Liver (tissue), 9 donors: Measurements from ENCODE around the gene UBASH3A. TPM values are rescaled to one million over a fixed set of nuclear protein-coding genes. Genes with fewer than 3 reads are reported as not detected.
A peak's percentile ranks its signal among the peaks of the same experiment; 100 is the strongest.

ENCODE experiments used
- DNase-seq: peaks from one replicate; pipeline ENCODE4 v3.0.0-alpha.2; 2017; ENCODE audit warnings: low spot score
- H3K27ac ChIP-seq, 2 donors: one replicate each; pipeline ENCODE4 v1.7.0; 2013; ENCODE audit warnings: inconsistent platforms in 2 of 2, low read length in 2 of 2, control low read depth in 1 of 2, low read depth in 1 of 2, mild to moderate bottlenecking in 1 of 2
- H3K27me3 ChIP-seq, 4 donors: one replicate each; pipeline versions ENCODE4 v1.6.1 to v1.7.0; 2013; ENCODE audit warnings: low read length in 3 of 4, inconsistent platforms in 1 of 4, mild to moderate bottlenecking in 1 of 4, moderate library complexity in 1 of 4; ENCODE audit not compliant: control insufficient read depth in 4 of 4, insufficient read depth in 4 of 4
- H3K36me3 ChIP-seq, 4 donors: one replicate each; pipeline versions ENCODE4 v1.6.1 to v1.7.0; 2013; ENCODE audit warnings: low read length in 3 of 4, mild to moderate bottlenecking in 3 of 4, low read depth in 1 of 4, moderate library complexity in 1 of 4; ENCODE audit not compliant: control insufficient read depth in 4 of 4, insufficient read depth in 3 of 4
- H3K4me1 ChIP-seq, 4 donors: one replicate each; pipeline versions ENCODE4 v1.6.1 to v1.7.0; 2013; ENCODE audit warnings: low read length in 3 of 4, mild to moderate bottlenecking in 3 of 4, moderate library complexity in 1 of 4; ENCODE audit not compliant: control insufficient read depth in 4 of 4, insufficient read depth in 4 of 4
- H3K4me3 ChIP-seq, 3 donors: one replicate each; pipeline versions ENCODE4 v1.6.1 to v1.7.0; 2013; ENCODE audit warnings: low read length in 3 of 3, control low read depth in 1 of 3, low read depth in 1 of 3, mild to moderate bottlenecking in 1 of 3
- H3K9ac ChIP-seq, 2 donors: one replicate each; pipeline ENCODE4 v1.7.0; 2013; ENCODE audit warnings: low read length in 2 of 2, mild to moderate bottlenecking in 2 of 2, moderate library complexity in 2 of 2, control low read depth in 1 of 2, low read depth in 1 of 2
- H3K9me3 ChIP-seq, 4 donors: one replicate each; pipeline versions ENCODE4 v1.6.1 to v1.7.0; 2013; ENCODE audit warnings: low read length in 3 of 4; ENCODE audit not compliant: control insufficient read depth in 4 of 4
- ATF3 ChIP-seq: IDR thresholded peaks from 2 replicates; pipeline ENCODE4 v1.6.1; 2016; ENCODE audit warnings: antibody characterized with exemption
- CTCF ChIP-seq: fragments of 150-350 bp; IDR thresholded peaks from 2 replicates; pipeline ENCODE4 v1.5.1; 2017; ENCODE audit warnings: improper control_type of control experiment, low read depth, low read length; ENCODE audit not compliant: missing input control
- EGR1 ChIP-seq, 2 donors: IDR thresholded peaks; 2 replicates each; pipeline ENCODE4 v1.6.1; 2016 to 2018; ENCODE audit warnings: antibody characterized with exemption in 2 of 2, low read depth in 2 of 2
- FOXA1 ChIP-seq: IDR thresholded peaks from 2 replicates; pipeline ENCODE4 v1.6.1; 2016; ENCODE audit warnings: antibody characterized with exemption
- FOXA2 ChIP-seq: IDR thresholded peaks from 2 replicates; pipeline ENCODE4 v1.6.1; 2016; ENCODE audit warnings: antibody characterized with exemption
- GABPA ChIP-seq, 2 donors: IDR thresholded peaks in 1 of 2; conservative IDR thresholded peaks in 1 of 2; 2 replicates each; pipeline ENCODE4 v1.6.1; 2016; ENCODE audit warnings: antibody characterized with exemption in 2 of 2, mild to moderate bottlenecking in 1 of 2, moderate library complexity in 1 of 2
- HNF4A ChIP-seq, 2 donors: conservative IDR thresholded peaks; 2 replicates each; pipeline ENCODE4 v1.6.1; 2016; ENCODE audit warnings: antibody characterized with exemption in 2 of 2, mild to moderate bottlenecking in 2 of 2
- HNF4G ChIP-seq: IDR thresholded peaks from 2 replicates; pipeline ENCODE4 v1.6.1; 2016; ENCODE audit warnings: antibody characterized with exemption
- JUND ChIP-seq, 2 donors: IDR thresholded peaks; 2 replicates each; pipeline ENCODE4 v1.6.1; 2016; ENCODE audit warnings: antibody characterized with exemption in 2 of 2
- MAX ChIP-seq: IDR thresholded peaks from 2 replicates; pipeline ENCODE4 v1.6.1; 2016; ENCODE audit warnings: antibody characterized with exemption
- NR2F2 ChIP-seq: IDR thresholded peaks from 2 replicates; pipeline ENCODE4 v1.6.1; 2016; ENCODE audit warnings: antibody characterized with exemption
- RAD21 ChIP-seq, 2 donors: IDR thresholded peaks; 2 replicates each; pipeline ENCODE4 v1.6.1; 2016; ENCODE audit warnings: antibody characterized with exemption in 2 of 2, mild to moderate bottlenecking in 2 of 2
- REST ChIP-seq: IDR thresholded peaks from 2 replicates; pipeline ENCODE4 v1.6.1; 2016; ENCODE audit warnings: antibody characterized with exemption, mild to moderate bottlenecking
- RXRA ChIP-seq, 2 donors: IDR thresholded peaks; 2 replicates each; pipeline ENCODE4 v1.6.1; 2017 to 2018; ENCODE audit warnings: antibody characterized with exemption in 2 of 2, mild to moderate bottlenecking in 1 of 2
- SP1 ChIP-seq: IDR thresholded peaks from 2 replicates; pipeline ENCODE4 v1.6.1; 2018; ENCODE audit warnings: antibody characterized with exemption, mild to moderate bottlenecking
- YY1 ChIP-seq: IDR thresholded peaks from 2 replicates; pipeline ENCODE4 v1.6.1; 2016; ENCODE audit warnings: antibody characterized with exemption, mild to moderate bottlenecking
- WGBS: extraction: QIAGEN DNeasy Blood & Tissue Kit; methylation state at CpG from one replicate; pipeline ENCODE4 v1.1.7; 2013; 5-methylcytosine and 5-hydroxymethylcytosine counted together
- polyA plus RNA-seq, 2 donors: library from polyadenylated mRNA; stranded (reverse) in 1 of 2; unstranded in 1 of 2; fragments of 200-250 nt in 1 of 2; fragments of >200 nt in 1 of 2; fragmentation: Nextera tagmentation in 1 of 2; extraction: Ambion mirVana in 1 of 2; gene quantifications; one replicate each; pipeline versions ENCODE4 v1.2.1 to v1.2.3, GENCODE V29; 2013 to 2015
- total RNA-seq, 2 donors: library from RNA; depleted of rRNA; stranded (reverse); fragments of >200 nt; gene quantifications; one replicate each; pipeline ENCODE4 v1.2.3, GENCODE V29; 2014
- donor health status: healthy.
- donor health status: healthy.
- donor health status: healthy.
- donor health status: healthy.
- donor health status: healthy.

UBASH3A gene
- total and polyA plus RNA-seq, 4 donors, result 0.10 to 0.75 (median 0.45) TPM

- 69% methylated on average over 18 of the region's 18 CpGs for WGBS
- no peaks in the 10 kb centered on the region for H3K9me3 ChIP-seq
- no peaks in the 10 kb centered on the region for H3K36me3 ChIP-seq
- H3K4me3 ChIP-seq, result no peak overlapping the region
- no peak for DNase-seq
- no peak overlapping the region for H3K9ac ChIP-seq
- no peak overlapping the region for H3K27ac ChIP-seq
- H3K4me1 ChIP-seq, result no peaks in the 10 kb centered on the region
- TF ChIP-seq NR2F2, result peak; percentile 25
- TF ChIP-seq MAX, result no peak
- no peaks in the 10 kb centered on the region for H3K27me3 ChIP-seq
Measured at GRCh38 chr21:42453224-42453985, 49.7 kb downstream of the UBASH3A start.

- Histone ChIP-seq H3K36me3 (no peaks in the 10 kb centered on the region), H3K27me3 (no peaks in the 10 kb centered on the region), H3K4me3 (no peak overlapping the region), H3K9me3 (no peaks in the 10 kb centered on the region), H3K27ac (no peak overlapping the region), H3K9ac (no peak overlapping the region), H3K4me1 (no peaks in the 10 kb centered on the region)
- WGBS, result 81% methylated on average over 19 of the region's 19 CpGs
- no peak for DNase-seq
- TF ChIP-seq RXRA (IDR thresholded peaks at IDR 0.05), result no peak
- no peak for TF ChIP-seq SP1
- no peak for TF ChIP-seq JUND (IDR thresholded peaks at IDR 0.05)
- TF ChIP-seq NR2F2, result no peak
- TF ChIP-seq EGR1 (IDR thresholded peaks at IDR 0.05; ENCODE audit: low read depth in 2 of 2), result no peak
- no peak for TF ChIP-seq HNF4A (conservative IDR thresholded peaks at IDR 0.05)
Measured at GRCh38 chr21:42453986-42454570, 50.4 kb downstream of the UBASH3A start.

GRCh38 chr21:42454786-42455185 is 51.1 kb downstream of the UBASH3A start:
- WGBS, result 80% methylated on average over 9 of the region's 9 CpGs
- no peak for DNase-seq

GRCh38 chr21:42455196-42455595 is 51.5 kb downstream of the UBASH3A start:
- WGBS, result 80% methylated on average over 9 of the region's 9 CpGs
- Histone ChIP-seq H3K4me3 (no peak overlapping the region), H3K36me3 (no peaks in the 10 kb centered on the region), H3K27ac (no peak overlapping the region), H3K9me3 (no peaks in the 10 kb centered on the region), H3K27me3 (no peaks in the 10 kb centered on the region), H3K4me1 (no peaks in the 10 kb centered on the region), H3K9ac (no peak overlapping the region)
- DNase-seq, result no peak
- no peak for TF ChIP-seq RAD21 (IDR thresholded peaks at IDR 0.05)
- TF ChIP-seq FOXA2, result no peak
- TF ChIP-seq REST, result no peak
- no peak for TF ChIP-seq RXRA (IDR thresholded peaks at IDR 0.05)
- no peak for TF ChIP-seq GABPA (IDR thresholded peaks at IDR 0.05 in 1 of 2, conservative IDR thresholded peaks at IDR 0.05 in 1 of 2)
- no peak for TF ChIP-seq SP1
- no peak for TF ChIP-seq YY1
- no peak for TF ChIP-seq ATF3
- TF ChIP-seq CTCF, result no peak
- TF ChIP-seq EGR1 (IDR thresholded peaks at IDR 0.05; ENCODE audit: low read depth in 2 of 2), result no peak
- TF ChIP-seq HNF4A (conservative IDR thresholded peaks at IDR 0.05), result no peak

More at GRCh38 chr21:42454786-42455185, 51.1 kb downstream of the UBASH3A start:
- Histone ChIP-seq H3K9ac (no peak overlapping the region), H3K36me3 (no peaks in the 10 kb centered on the region), H3K27me3 (no peaks in the 10 kb centered on the region), H3K9me3 (no peaks in the 10 kb centered on the region), H3K4me3 (no peak overlapping the region), H3K4me1 (no peaks in the 10 kb centered on the region), H3K27ac (no peak overlapping the region)
- no peak for TF ChIP-seq ATF3
- no peak for TF ChIP-seq YY1
- no peak for TF ChIP-seq NR2F2
- no peak for TF ChIP-seq FOXA1
- TF ChIP-seq HNF4G, result no peak
- no peak for TF ChIP-seq GABPA (IDR thresholded peaks at IDR 0.05 in 1 of 2, conservative IDR thresholded peaks at IDR 0.05 in 1 of 2)
- no peak for TF ChIP-seq FOXA2
